ENCODE measurements around the gene ZFPL1.

Gene ZFPL1

GRCh38 chr11:65130631-65131416, 46.8 kb downstream of the ZFPL1 start:
- DNase-seq = no peak

GRCh38 chr11:65131417-65131776, 47.4 kb downstream of the ZFPL1 start:
- no peak for DNase-seq

- DNase-seq = no peak
Measured at GRCh38 chr11:65131895-65132237, 47.8 kb downstream of the ZFPL1 start.

GRCh38 chr11:65132238-65132987, 48.4 kb downstream of the ZFPL1 start:
- DNase-seq = no peak

GRCh38 chr11:65132988-65133700, 49.1 kb downstream of the ZFPL1 start:
- DNase-seq = peak; percentile 72

- no peak for DNase-seq
Measured at GRCh38 chr11:65133724-65134123, 49.7 kb downstream of the ZFPL1 start.

- DNase-seq = peak; percentile 94
Measured at GRCh38 chr11:65134240-65134951, 50.4 kb downstream of the ZFPL1 start, which contains the start of gene SYVN1. Gene SYVN1 (minus strand): TSS chr11:65134519. CDS start chr11:65133601, 918 bp downstream.

- DNase-seq = peak; percentile 99
Measured at GRCh38 chr11:65134952-65135632, 51.1 kb downstream of the ZFPL1 start.

- DNase-seq = no peak
Measured at GRCh38 chr11:65135633-65136145, 51.7 kb downstream of the ZFPL1 start.

- DNase-seq = no peak
Measured at GRCh38 chr11:65136515-65137096, 52.6 kb downstream of the ZFPL1 start.

Data from hematopoietic multipotent progenitor cell treated with erythropoietin and hydrocortisone succinate and interleukin-3 and kit ligand, for 6 days (in vitro differentiated cells).